ENCODE results near the gene PPP1R37. TPM values are rescaled to one million over a fixed set of nuclear protein-coding genes. Genes with fewer than 3 reads are reported as not detected.

The PPP1R37 gene
- total RNA-seq, 1 experiment from 2014 or later: 33.6 TPM

DNA sequence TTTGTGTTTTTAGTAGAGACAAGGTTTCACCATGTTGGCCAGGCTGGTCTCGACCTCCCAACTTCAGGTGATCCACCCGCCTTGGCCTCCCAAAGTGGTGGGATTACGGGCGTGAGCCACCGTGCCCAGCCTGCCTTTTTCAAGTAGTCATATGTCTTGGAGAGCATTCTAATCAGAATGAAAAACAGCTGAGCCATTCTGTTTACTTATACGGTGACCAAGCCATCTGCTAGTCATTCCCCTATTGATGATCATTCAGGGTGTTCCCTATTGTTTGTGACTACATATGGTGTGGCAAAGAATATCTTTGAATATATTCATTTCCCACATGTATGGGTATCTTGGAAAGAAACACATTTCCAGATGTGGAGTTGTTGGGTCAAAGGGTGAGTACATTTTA, 102.8 kb downstream of the PPP1R37 start:
- Mint-ChIP-seq H3K36me3 (ENCODE audit: insufficient read depth in 1 of 3, low read depth in 3 of 3) (no peaks in the 10 kb centered on the region), H3K4me1 (no peaks in the 10 kb centered on the region), H3K27ac (no peak overlapping the region), H3K27me3 (ENCODE audit: low read depth) (peaks cover 32% of the 10 kb centered on the region), H3K4me3 (no peak overlapping the region), H3K9me3 (no peaks in the 10 kb centered on the region)
- Histone ChIP-seq H2BK15ac (ENCODE audit: low read depth, low read length) (no peak overlapping the region), H3K4me2 (ENCODE audit: insufficient read depth, insufficient read length, low read length) (no peak overlapping the region), H2BK5ac (ENCODE audit: insufficient read length, low read length) (no peak overlapping the region), H3K4me1 (ENCODE audit: insufficient read depth, low read length) (no peaks in the 10 kb centered on the region), H4K5ac (ENCODE audit: insufficient read length, low read depth, low read length) (no peak overlapping the region), H3K14ac (ENCODE audit: insufficient read depth, low read length) (no peak overlapping the region), H3K9ac (ENCODE audit: extremely low read depth, insufficient read length, low read length) (no peak overlapping the region), H3K79me1 (ENCODE audit: insufficient read depth, low read depth, low read length, poor library complexity, severe bottlenecking) (no peaks in the 10 kb centered on the region), H3K4ac (ENCODE audit: low read depth, low read length) (no peak overlapping the region), H2BK20ac (ENCODE audit: low read depth, low read length, poor library complexity, severe bottlenecking) (no peak overlapping the region), H3T11ph (ENCODE audit: low read length) (no peak overlapping the region), H3K27me3 (ENCODE audit: insufficient read depth, low read length) (no peaks in the 10 kb centered on the region), H3K23ac (ENCODE audit: insufficient read length, low read depth, low read length) (no peak overlapping the region), H2BK12ac (ENCODE audit: insufficient read length, low read depth, low read length) (no peak overlapping the region), H3K56ac (ENCODE audit: insufficient read length, low read depth, low read length) (no peak overlapping the region), H3K18ac (ENCODE audit: insufficient read length, low read depth, low read length) (no peak overlapping the region), H3K23me2 (ENCODE audit: insufficient read length, low read depth, low read length, poor library complexity, severe bottlenecking) (no peaks in the 10 kb centered on the region), H2BK120ac (ENCODE audit: low read depth, low read length, poor library complexity, severe bottlenecking) (no peak overlapping the region), H4K8ac (replicated peaks; ENCODE audit: insufficient read length, low read depth, low read length) (no peak overlapping the region), H2AK5ac (ENCODE audit: insufficient read length, low read length) (no peak overlapping the region), H4K20me1 (ENCODE audit: control insufficient read depth, insufficient read depth, insufficient read length) (no peaks in the 10 kb centered on the region), H3K79me2 (ENCODE audit: insufficient read depth, low read length) (no peaks in the 10 kb centered on the region), H3K9me3 (ENCODE audit: control insufficient read depth, low read depth, low read length) (no peaks in the 10 kb centered on the region), H4K91ac (ENCODE audit: insufficient read length, low read depth, low read length) (no peak overlapping the region), H3K27ac (ENCODE audit: insufficient read length, low read depth, low read length) (no peak overlapping the region), H2AFZ (ENCODE audit: low read length) (no peak overlapping the region)
- TF ChIP-seq, protein P1, sequence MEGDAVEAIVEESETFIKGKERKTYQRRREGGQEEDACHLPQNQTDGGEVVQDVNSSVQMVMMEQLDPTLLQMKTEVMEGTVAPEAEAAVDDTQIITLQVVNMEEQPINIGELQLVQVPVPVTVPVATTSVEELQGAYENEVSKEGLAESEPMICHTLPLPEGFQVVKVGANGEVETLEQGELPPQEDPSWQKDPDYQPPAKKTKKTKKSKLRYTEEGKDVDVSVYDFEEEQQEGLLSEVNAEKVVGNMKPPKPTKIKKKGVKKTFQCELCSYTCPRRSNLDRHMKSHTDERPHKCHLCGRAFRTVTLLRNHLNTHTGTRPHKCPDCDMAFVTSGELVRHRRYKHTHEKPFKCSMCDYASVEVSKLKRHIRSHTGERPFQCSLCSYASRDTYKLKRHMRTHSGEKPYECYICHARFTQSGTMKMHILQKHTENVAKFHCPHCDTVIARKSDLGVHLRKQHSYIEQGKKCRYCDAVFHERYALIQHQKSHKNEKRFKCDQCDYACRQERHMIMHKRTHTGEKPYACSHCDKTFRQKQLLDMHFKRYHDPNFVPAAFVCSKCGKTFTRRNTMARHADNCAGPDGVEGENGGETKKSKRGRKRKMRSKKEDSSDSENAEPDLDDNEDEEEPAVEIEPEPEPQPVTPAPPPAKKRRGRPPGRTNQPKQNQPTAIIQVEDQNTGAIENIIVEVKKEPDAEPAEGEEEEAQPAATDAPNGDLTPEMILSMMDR (conservative IDR thresholded peaks at IDR 0.05): no peak
- no CpG with 5 or more reads among the region's 6 CpGs for WGBS (ENCODE audit: extremely low coverage, insufficient read length, low lambda C conversion rate)
- DNase-seq: no peak

Other genes with a start within 250 kb of the PPP1R37 start
- gene NECTIN2, start 246.9 kb upstream of the PPP1R37 start, total RNA-seq (2021): 175 and 176 TPM in 2 replicates
- 180 and 190 TPM in 2 replicates for gene TOMM40, start 201.9 kb upstream of the PPP1R37 start, total RNA-seq (2021)
- gene APOE, start 187.4 kb upstream of the PPP1R37 start, total RNA-seq (2021): 530 and 547 TPM in 2 replicates
- gene APOC1, start 178.6 kb upstream of the PPP1R37 start, total RNA-seq (2021): 77.0 and 78.1 TPM in 2 replicates
- gene APOC4, start 150.9 kb upstream of the PPP1R37 start, total RNA-seq (2021): not detected in 2 replicates
- gene APOC2, start 147.1 kb upstream of the PPP1R37 start, total RNA-seq (2021): not detected in 2 replicates
- gene CLPTM1, start 137.8 kb upstream of the PPP1R37 start, total RNA-seq (2021): 82.0 and 83.9 TPM in 2 replicates
- 13.7 and 14.3 TPM in 2 replicates for gene RELB, start 91.7 kb upstream of the PPP1R37 start, total RNA-seq (2021)
- 87.0 and 87.1 TPM in 2 replicates for gene CLASRP, start 54.1 kb upstream of the PPP1R37 start, total RNA-seq (2021)
- 14.3 and 14.8 TPM in 2 replicates for gene ZNF296, start 16.7 kb upstream of the PPP1R37 start, total RNA-seq (2021)
- gene GEMIN7, start 13.9 kb upstream of the PPP1R37 start, total RNA-seq (2021): 46.0 and 47.2 TPM in 2 replicates
- gene NKPD1, start 67.8 kb downstream of the PPP1R37 start, total RNA-seq (2021): 0.17 and 0.46 TPM in 2 replicates
- 57.8 and 59.9 TPM in 2 replicates for gene TRAPPC6A, start 85.1 kb downstream of the PPP1R37 start, total RNA-seq (2021)
- 9.2 and 12.2 TPM in 2 replicates for gene BLOC1S3, start 85.6 kb downstream of the PPP1R37 start, total RNA-seq (2021)
- 0.61 TPM in 2 replicates for gene EXOC3L2, start 152.2 kb downstream of the PPP1R37 start, total RNA-seq (2021)
- 44.7 and 46.8 TPM in 2 replicates for gene MARK4, start 158.1 kb downstream of the PPP1R37 start, total RNA-seq (2021)
- gene CKM, start 229.7 kb downstream of the PPP1R37 start, total RNA-seq (2021): 0.13 TPM in 1 of 2 replicates, not detected in the other
- 3.8 and 4.8 TPM in 2 replicates for gene KLC3, start 247.6 kb downstream of the PPP1R37 start, total RNA-seq (2021)

Measured in H9 (cell line).